NCI-H82 treated with DMSO at 0.1 percent for 48 hours (cell line): ENCODE measurements around the gene TRPM8.

Experiments used
- DNase-seq: peaks from one replicate; lab custom pipeline; 2025; ENCODE audit not compliant: unreplicated experiment; lab: John Stamatoyannopoulos, UW

The TRPM8 gene

DNA sequence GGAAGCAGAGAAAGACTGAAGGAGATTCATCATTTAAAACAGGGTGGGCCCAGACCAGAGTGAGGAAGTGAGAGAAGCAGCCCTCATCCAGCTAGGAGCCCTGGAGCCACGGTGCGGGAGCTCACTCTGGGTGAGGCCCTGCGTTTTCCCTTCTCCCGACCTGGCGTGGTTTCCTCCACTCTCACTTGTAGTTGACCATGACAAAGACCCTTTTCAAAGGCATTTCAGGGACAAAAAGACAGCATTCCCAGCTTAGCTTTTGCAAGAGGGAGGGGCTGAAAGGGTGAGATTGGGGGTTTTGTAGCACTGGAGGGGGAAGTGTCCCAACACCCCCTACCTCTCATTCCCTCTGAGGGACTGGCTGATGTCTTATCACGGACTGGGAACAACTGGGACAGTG, 56.6 kb downstream of the TRPM8 start:
- DNase-seq = no peak

DNA sequence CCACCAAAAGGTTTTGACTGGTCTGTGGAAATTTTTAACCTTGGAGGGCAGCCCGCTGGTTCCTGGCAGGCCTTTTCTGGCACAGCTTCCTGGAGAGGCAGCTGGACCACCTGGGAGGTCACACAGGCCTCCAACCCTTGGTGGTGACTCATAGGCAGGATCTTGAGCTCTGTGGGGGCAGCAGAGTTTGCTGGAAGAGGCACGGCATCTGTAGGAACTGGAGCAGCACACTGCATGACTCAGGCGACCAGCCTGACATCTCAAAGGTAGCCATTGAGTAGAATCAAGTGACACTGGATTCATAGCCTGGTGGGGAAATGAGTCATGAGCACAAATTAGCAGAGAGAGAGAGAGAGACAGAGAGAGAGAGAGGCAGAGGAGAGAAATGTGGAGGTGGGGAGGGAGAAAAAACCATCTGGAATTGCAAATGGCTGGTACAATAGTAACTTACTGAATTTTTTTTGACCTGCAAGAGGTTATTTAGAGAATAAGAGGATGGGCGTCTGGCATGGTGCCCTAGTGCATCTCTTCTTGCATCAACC, 57.4 kb downstream of the TRPM8 start:
- DNase-seq = no peak

DNA sequence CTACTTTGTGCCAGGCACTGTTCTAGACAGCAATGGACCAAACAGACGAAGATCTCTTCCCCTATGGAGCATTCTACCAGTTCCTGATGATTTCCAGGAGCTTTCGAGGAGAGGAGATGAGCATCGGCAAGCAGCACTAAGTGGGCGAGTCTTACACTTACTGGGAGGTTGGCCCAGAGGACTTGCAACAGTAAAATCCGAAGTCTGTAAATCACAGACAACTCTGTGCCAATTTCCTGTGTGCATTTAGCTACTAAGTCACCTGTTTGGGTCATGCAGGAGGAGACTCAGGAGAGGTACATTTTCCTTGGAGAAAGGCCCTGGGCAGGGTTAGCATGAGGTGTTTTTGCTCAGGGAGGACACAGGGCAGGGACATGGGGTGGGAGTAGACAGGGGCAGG, 58.9 kb downstream of the TRPM8 start:
- no peak for DNase-seq

DNA sequence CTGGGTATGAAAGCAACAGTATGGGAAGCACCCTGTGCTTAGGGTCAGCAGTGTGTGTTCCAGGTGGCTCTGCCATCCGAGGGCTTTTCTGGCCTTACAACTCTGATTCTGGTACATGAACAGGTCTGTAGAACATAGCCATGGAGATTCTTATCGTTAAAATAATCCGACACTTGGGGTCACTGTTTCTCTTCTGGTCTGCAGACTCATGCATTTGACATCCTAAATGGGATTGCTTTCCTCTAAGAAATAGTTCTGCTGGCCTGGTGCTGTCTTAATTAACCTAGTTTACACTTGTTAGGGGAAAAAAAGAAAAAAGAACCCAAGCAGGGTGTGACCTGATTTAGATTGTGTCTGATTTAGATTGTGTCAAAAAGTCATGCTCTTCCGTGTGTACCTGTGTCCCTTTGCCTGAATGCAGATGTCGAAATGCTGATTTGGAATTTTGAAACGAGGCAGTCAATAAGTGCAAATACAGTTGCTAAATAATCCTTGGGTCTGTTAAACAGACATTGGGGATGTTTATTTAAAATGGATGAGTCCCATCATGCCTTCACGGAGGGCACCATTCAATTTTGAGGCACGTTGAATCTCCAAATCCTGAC, 59.6 kb downstream of the TRPM8 start:
- peak; percentile 69 for DNase-seq

DNA sequence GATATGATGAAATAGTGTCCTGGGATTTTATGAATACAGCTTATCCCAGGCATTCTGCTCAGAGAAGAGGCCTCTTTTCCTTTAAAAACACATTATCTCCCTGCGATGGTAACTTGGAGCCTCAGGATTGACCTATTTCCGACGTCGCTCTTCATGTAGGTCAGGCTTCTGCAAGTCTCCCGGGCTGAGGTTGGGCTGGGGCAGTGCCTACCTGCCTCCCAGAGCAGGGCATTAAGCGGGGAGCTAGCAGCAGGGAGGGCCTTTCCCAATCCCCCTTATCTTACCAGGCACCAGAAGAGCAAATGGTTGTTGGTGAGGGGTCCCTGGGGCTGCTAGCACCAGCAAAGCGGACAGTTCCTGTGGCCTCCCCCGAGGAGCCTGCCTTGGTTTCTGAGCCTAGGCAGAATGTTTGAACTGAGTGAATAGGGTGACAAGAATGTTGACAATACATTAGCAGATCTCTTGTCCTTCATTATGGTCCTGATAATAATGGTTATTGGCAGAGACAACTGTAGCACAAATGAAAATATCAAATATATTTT, 60.2 kb downstream of the TRPM8 start:
- no peak for DNase-seq

DNA sequence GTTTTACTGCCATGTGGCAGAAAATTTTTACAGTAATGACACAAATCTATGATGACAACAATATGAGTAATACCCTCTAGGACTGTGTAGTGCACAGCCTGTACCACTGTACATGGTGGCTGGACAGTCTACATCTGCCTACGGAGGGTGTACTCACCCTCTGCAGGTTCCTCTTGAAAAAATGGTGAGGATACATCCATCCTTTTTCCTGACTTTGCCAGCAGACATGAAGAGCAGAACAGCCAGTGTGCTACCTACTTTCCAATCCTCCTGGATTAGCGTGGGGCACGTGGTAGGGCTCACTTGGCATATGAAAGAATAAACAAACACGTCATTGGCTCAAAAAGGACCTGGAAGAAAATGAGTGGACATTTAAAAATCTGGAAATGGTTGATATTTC, 62.6 kb downstream of the TRPM8 start:
- no peak for DNase-seq

DNA sequence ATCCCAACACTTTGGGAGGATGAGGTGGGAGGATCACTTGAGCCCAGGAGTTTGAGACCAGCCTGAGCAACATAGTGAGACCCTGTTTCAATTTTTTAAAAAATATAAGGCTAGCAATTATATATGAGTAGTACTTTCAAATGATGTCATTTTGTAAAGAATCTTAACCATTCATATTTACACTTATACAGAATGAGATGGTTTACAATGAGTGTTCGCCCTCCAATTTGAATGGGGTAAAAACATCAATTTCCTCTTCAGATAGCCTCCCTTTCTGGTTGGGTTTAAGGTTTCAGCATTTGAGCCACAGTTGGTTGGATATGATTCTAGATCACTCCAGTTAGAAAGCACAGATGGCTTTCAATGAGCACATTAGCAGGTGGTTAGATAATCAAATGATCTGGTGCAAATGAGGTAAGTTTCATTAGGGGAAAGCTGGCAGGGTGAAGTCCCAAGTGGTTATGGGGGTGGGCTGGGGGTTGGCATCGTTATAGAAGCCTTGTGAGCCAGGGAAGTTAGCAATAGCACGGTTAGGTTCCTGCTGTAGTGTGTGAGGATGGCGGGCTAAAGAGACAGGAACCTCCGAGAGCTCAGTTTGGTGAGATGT, 63.9 kb downstream of the TRPM8 start:
- DNase-seq = peak; percentile 68

DNA sequence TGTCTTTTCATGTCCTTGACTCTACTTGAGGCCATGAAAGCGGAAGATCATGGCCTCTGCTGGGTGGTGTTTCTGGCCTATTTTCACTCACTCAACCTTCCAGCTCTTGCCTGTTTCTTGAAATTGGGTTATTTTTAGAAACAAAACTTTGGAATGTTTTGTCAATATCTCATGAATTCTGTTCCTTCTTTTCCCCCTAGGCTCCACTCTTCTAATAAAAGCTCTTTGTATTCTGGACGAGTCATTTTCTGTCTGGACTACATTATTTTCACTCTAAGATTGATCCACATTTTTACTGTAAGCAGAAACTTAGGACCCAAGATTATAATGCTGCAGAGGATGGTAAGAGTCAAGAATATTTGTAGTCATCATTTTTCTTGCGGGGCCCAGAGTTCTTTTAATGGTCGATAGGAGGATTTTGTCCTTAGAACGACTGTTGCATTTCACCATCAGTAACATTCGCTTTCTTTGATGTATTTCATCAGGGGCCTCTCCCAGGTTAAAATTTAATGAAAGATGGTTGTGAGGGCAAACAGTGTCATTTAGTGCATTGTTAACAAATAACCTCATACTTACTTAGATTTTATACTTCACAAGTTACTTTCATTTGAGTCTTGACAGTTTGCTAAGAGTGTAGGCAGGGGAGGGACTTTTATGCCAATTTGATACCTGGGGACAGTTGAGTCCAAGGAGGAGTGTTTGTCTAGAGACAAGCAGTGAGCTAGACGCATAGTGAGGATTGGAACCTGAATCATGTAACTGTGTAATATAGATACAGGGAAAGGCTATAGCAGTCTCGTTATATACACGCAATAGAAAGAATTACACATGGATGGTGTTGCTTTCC, 64.6 kb downstream of the TRPM8 start:
- DNase-seq = no peak

DNA sequence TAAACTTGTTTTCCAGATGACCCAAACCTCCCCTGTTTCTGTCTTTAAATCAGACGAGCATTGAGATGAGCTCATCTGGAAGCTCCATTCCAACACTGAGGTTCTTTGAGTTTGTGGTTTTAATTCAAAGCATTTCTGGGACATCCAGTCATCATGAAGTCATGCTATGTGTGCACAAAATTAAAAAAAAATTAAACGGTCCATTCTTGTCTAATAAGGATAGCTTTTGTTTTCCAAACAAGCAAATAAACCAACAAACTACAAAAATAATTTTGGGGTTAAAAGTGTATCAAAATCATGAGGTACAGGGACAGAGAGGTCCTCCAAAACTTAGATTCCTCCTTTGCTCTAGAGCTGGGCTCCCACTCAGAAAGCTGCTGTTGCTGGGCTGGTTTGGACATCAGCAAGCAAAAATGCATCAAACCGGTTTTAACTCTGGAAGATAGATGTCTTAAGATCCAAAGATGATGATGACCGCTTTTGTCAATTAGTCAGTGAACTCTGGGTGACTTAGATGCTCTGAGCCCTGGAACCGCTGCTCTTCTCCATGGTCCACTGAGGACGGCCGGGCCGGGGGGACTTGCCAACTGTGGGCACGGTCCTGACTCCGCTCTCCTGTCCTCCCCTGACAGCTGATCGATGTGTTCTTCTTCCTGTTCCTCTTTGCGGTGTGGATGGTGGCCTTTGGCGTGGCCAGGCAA, 65.4 kb downstream of the TRPM8 start:
- DNase-seq = no peak

DNA sequence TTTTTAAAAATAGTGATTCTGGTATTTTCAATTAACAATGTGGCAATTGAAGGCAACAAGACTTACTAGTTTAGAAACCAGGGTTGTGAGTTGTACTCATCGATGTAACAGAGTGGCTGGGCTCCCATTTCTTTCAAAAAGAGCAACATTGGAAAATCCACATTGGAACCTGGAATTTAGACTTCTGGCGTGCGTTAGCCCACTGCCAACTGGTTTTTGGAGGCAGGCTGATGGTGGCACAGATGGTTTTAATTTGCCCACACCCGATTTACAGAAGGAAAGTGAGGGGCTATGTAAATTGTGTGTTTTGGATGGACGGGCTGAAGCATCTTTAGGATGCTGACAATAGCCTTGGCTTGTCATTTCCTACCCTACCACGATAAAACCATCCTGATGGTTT, 66.3 kb downstream of the TRPM8 start:
- DNase-seq = no peak

DNA sequence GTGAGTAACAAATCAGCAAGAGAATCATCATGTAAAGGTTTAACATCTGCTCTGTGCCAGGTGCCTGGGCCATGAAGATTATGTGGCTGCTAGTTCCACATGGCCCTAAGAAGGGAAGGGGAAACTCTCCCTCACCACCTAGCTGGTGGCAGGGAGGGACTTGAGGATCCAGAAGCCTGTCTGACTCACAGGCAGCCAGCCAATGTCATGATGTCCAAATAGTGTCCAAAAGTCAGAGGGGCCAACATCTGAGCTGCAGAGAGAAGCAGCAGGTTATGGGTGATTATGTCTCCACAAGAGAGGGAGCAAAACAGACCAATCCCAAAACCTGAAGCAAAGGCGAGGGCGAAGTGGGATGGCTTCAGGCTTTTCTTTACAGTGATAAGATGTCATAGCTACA, 71.4 kb downstream of the TRPM8 start:
- no peak for DNase-seq

DNA sequence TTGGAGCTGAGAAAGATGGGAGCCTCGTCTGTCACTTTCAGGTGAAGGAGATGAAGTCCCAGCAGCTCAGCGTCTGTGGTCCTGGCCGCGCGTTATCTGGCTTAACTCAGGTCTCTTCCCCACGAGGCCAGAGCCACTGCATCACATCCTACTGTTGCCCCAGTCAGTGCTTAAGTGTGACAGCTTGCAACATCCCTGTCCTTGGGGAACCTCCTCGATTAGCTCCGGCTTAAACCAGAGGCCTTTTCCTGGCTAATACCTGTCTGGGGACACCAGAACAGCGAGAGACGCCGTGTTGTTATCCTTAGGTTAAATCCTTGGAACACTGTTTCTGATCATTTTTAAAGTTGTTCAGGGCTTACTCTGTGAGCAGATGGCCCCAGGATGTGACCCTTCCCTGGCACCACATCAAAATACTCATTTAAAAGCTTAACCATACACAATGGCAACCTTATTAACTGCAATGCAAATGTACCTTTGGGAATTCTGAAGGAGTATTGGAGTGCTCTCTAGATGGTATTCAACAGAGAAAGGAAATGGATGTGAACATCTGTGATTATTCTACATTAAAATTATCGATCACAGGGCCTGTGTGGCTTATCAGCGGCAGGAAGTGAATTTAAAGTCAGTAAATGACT, 72.2 kb downstream of the TRPM8 start:
- DNase-seq = peak; percentile 96

DNA sequence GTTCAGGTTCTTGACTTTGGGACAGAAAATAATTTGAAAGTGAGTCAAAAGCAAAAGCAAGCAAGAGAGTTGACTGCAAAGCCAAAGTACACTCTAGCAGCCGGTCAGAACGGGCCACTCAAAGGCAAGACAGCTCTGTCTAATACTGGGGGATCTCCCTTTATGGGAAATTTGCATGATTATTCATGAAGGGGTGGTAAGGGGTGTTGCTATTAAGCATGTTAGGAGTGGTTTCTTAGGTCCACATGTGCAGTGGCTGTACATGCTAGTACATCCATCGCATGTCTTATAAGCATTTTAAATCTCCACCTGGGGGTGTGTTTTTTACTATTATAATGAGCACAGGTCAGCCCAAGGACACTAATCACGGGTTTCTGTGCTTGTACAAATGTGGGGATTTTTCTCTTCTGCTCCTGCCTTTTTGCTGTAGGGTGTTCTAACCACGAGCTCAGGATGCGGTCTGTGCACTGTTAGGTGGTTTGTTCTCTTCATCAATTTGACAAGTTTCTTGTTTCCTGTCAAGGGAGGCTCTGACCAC, 73.2 kb downstream of the TRPM8 start:
- DNase-seq = no peak

DNA sequence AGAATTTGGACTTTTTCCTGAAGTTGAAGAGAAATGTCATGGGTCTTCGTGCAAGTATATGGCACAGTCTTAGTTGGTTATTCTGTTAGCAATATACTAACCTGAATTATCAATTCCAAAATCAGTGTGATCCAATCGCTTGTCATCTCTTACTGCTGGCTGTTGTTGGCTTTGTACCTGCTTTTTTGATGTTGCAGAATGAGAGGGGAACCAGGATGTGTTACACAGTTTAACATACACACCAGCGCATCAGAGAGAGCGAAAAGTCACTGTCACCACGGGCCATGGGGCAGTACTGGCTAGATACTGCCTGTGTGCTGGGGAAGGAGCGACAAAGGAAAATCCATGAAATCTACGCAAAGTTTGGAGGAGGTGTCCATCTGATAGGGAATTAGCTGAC, 74.0 kb downstream of the TRPM8 start:
- DNase-seq = no peak

DNA sequence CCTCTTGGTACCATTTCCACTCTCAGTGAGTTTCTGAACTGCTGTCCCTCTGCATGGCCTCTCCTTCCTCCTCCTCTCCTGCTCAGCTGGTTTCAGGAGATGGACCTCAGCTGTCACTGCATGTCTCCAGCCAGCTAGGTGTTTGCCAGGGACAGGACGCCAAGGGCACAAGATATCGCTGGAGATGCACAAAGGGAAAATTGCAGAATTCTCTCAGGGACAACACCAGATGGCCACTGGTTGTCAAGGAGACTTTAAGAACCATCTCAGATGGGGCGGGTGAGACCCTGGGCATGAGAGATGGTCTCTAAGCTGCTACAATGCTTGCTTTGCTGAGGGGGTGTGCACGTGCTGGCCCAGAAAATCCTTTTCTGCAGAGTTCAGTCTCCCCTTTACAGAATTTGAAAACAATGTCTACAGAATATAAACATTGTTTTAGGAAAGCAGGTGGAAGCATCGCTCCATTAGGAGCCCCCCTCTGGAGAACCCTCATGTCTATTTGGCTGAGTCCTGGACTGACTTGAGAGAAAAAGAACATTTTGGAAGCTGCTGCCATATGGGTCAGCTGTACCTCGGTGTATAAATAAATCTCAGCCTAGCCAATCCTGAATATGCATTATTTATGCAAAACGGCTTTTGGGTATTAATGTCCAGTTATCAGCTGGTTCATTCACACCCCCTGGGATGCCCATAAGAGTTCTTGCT, 75.5 kb downstream of the TRPM8 start:
- DNase-seq = no peak

DNA sequence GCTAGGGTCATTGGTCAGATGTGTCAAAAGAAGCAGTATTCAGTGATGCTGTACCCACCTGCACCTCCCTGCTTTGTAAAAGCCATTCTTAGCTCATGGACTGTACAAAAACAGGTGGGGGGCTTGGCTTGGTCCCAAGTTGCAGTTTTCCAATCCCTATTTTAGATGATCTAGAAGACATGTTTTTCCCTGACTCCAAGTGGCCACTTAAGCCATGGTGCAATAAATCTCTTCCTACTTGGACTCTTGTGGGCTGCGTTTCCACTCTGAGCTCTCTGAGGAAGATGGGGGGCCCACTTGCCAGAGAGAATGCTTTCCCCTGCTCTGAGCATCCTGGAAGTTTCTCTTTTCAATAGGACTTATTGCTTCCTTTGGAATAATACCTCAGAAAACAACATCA, 76.3 kb downstream of the TRPM8 start:
- DNase-seq = no peak

DNA sequence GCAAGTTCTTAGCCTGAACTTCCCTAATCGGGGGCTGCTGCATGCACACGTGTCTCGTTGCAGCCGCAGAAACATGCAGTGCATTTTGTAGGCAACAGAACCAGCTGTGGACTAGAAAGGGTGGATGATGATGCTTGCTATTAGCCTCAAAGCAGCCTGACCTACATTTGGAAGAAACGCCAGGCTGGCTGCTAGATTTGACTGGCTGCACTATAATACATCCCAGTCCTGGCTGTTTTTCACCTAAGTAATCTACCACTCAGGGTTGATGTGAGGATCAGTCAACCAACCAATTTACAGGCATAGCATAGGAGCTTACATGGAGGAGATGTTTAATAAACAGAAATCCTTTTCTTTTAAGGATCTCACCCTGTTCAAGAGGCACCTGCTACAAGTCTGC, 77.0 kb downstream of the TRPM8 start:
- DNase-seq = no peak

DNA sequence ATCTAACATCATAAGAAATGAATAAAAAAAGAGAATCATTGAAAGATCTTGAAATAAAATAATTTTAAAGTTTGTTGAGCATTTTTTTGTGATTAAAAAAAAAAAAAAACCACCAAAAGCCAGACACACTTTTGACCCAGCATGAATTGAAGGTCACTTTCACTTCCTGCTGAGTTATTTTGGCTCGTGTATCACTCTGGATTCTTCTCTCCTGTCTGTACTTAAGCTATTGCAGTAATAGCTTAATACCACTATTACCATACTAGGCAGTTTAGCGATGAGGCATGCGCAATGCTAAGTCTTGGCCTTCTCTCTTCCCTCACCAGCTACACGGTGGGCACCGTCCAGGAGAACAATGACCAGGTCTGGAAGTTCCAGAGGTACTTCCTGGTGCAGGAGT, 78.8 kb downstream of the TRPM8 start:
- DNase-seq = no peak

DNA sequence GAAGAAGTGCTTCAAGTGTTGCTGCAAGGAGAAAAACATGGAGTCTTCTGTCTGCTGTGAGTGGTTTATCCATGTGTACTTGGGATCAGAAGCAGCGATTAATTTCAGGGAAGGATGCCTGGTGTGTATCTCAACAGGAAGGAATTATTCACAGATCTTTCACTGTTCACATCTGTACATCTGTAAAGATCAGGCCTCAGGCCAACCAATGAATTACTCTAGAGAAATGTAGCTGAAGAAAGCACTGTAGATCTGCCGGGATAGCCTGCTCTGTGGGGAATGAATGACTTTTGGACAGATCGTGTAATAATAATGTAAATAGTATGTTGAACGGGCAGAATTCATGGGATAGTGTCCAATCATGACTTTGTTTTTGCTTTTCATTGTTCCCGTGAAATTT, 79.3 kb downstream of the TRPM8 start:
- DNase-seq = no peak

DNA sequence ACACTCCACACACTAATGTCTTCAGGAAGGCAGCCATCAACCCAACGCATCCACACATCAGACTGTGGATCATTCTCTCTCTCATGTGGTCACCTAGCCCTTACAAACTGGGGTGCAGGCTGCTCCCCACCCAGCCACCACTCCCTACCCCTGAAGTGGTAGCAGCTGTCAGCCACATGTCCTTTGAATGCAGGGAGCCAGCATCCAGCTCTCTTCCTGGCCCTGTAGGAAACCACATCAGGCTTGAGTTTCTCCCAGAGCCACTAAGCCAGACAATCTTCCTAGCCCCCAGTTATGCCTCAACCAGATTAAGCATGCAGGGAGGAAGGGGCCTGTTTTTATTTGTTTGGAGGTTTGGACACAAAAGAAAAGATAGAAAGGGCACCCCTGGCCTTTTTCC, 80.5 kb downstream of the TRPM8 start:
- no peak for DNase-seq
